HepG2 (cell line): Measurements from ENCODE around the gene ST7L. TPM values are rescaled to one million over a fixed set of nuclear protein-coding genes. Genes with fewer than 3 reads are reported as not detected.
A peak's percentile ranks its signal among the peaks of the same experiment; 100 is the strongest.

Experiments
- ATAC-seq: fragments of 200-7000 bp; cut with Tn5 transposase; 3 replicates; pipeline ENCODE4 v1.9.1; 2020; ENCODE audit warnings: mild to moderate bottlenecking, moderate library complexity
- BruUV-seq: library from RNA; stranded (reverse); fragments of 400-500 nt; replicated peaks from 2 replicates; lab custom pipeline; 2021; lab: Mats Ljungman, UMichigan
- CTCF ChIA-PET: fragments of 300-600 bp; formaldehyde crosslinking; extraction: SDS; loops from one replicate; lab custom pipeline; 2021; ENCODE audit warnings: low total read pairs, inconsistent platforms, low intra/inter-chr PET ratio; lab: Yijun Ruan, JAX
- POLR2A ChIA-PET: fragments of 350-600 bp; sonication (Branson Sonifier 250); formaldehyde crosslinking; loops from one replicate; lab custom pipeline; 2020; ENCODE audit warnings: antibody characterized with exemption, inconsistent platforms; lab: Yijun Ruan, JAX
- DNase-seq: peaks from one replicate; pipeline ENCODE4 v3.0.0-alpha.2; 2015; ENCODE audit warnings: low spot score
- FAIRE-seq: peaks from 3 replicates; lab custom pipeline; 2011; peaks lifted over from hg19 to GRCh38; lab: Jason Lieb, UNC
- H2AFZ ChIP-seq: one replicate; pipeline ENCODE4 v1.6.1; 2011; ENCODE audit warnings: low read length, inconsistent platforms
- H3K27ac ChIP-seq: fragments of 300-600 bp; 3 replicates; pipeline ENCODE4 v1.8.0; 2011; ENCODE audit warnings: mixed run types, mild to moderate bottlenecking, mixed read lengths, low read length, inconsistent platforms; ENCODE audit not compliant: insufficient read depth; ENCODE audit errors: extremely low read length
- H3K27me3 ChIP-seq, 2 experiments: fragments of 200-600 bp in 1 of 2; 2 replicates in 1 of 2; 3 replicates in 1 of 2; pipeline versions ENCODE4 v1.6.0 to v1.8.0; 2011; ENCODE audit warnings: low read length in 2 of 2, mild to moderate bottlenecking in 2 of 2, moderate library complexity in 2 of 2, inconsistent platforms in 1 of 2; ENCODE audit not compliant: insufficient read depth in 2 of 2, control insufficient read depth in 1 of 2
- H3K36me3 ChIP-seq, 2 experiments: fragments of 200-600 bp in 1 of 2; replicated peaks in 1 of 2; 2 replicates in 1 of 2; 3 replicates in 1 of 2; pipeline versions ENCODE4 v1.5.1 to v1.8.0; 2011; ENCODE audit warnings: low read length in 2 of 2, inconsistent platforms in 1 of 2; ENCODE audit not compliant: insufficient read depth in 2 of 2, control insufficient read depth in 1 of 2
- H3K4me1 ChIP-seq: 2 replicates; pipeline ENCODE4 v1.5.1; 2012; ENCODE audit warnings: low read length, inconsistent platforms; ENCODE audit not compliant: insufficient read depth
- H3K4me2 ChIP-seq: 2 replicates; pipeline ENCODE4 v1.6.0; 2011; ENCODE audit warnings: low read depth, low read length, inconsistent platforms
- H3K4me3 ChIP-seq, 3 experiments: fragments of 200-600 bp in 1 of 3; sonication (generic), shearing (Covaris generic) in 1 of 3; replicated peaks in 1 of 3; 2 replicates each; pipeline ENCODE4 v1.5.1; 2011 to 2016; ENCODE audit warnings: low read length in 3 of 3, inconsistent platforms in 2 of 3, low read depth in 2 of 3, mild to moderate bottlenecking in 2 of 3, control low read depth in 1 of 3, mixed read lengths in 1 of 3; ENCODE audit not compliant: insufficient read depth in 1 of 3
- H3K79me2 ChIP-seq: one replicate; pipeline ENCODE4 v1.6.1; 2011; ENCODE audit warnings: low read length, inconsistent platforms; ENCODE audit not compliant: insufficient read depth
- H3K9ac ChIP-seq: 2 replicates; pipeline ENCODE4 v1.6.0; 2011; ENCODE audit warnings: mild to moderate bottlenecking, low read depth, low read length, inconsistent platforms; ENCODE audit not compliant: insufficient read depth
- H3K9me3 ChIP-seq: 2 replicates; pipeline ENCODE4 v1.5.1; 2012; ENCODE audit warnings: mild to moderate bottlenecking, low read length
- H4K20me1 ChIP-seq: 2 replicates; pipeline ENCODE4 v1.6.0; 2011; ENCODE audit warnings: inconsistent platforms, mild to moderate bottlenecking, low read length, moderate library complexity; ENCODE audit not compliant: insufficient read depth
- FOSL1 ChIP-seq: sonication (generic); formaldehyde crosslinking; IDR thresholded peaks from 2 replicates; pipeline ENCODE4 v1.9.0; 2021; ENCODE audit warnings: missing genetic modification reagents, borderline replicate concordance
- JUN ChIP-seq: sonication (generic); formaldehyde crosslinking; IDR thresholded peaks from 2 replicates; pipeline ENCODE4 v1.4.0; 2020; ENCODE audit warnings: mild to moderate bottlenecking, missing genetic modification reagents
- KDM6A ChIP-seq: IDR thresholded peaks from 2 replicates; pipeline ENCODE4 v1.6.1; 2016; ENCODE audit warnings: low read depth
- MBNL3 ChIP-seq: fragments of 250-450 bp; sonication (Bioruptor Pico); conservative IDR thresholded peaks from 2 replicates; pipeline ENCODE4 v1.8.0; 2022; ENCODE audit warnings: mild to moderate bottlenecking, inconsistent platforms
- MED13 ChIP-seq: sonication (generic); formaldehyde crosslinking; IDR thresholded peaks from 2 replicates; pipeline ENCODE4 v1.5.0; 2020; ENCODE audit warnings: missing genetic modification reagents
- POGZ ChIP-seq: sonication (generic); formaldehyde crosslinking; IDR thresholded peaks from 2 replicates; pipeline ENCODE4 v1.4.0; 2020; ENCODE audit warnings: mild to moderate bottlenecking, missing genetic modification reagents
- STAG1 ChIP-seq: sonication (generic); formaldehyde crosslinking; IDR thresholded peaks from 2 replicates; pipeline ENCODE4 v1.4.0; 2020; ENCODE audit warnings: missing genetic modification reagents
- U2AF1 ChIP-seq: fragments of 200-400 bp; formaldehyde crosslinking; optimal IDR thresholded peaks from 2 replicates; pipeline ENCODE3; 2017; ENCODE audit warnings: mild to moderate bottlenecking, low read depth, low read length
- ZBTB33 ChIP-seq: sonication (generic); formaldehyde crosslinking; IDR thresholded peaks from 2 replicates; pipeline ENCODE4 v1.4.0; 2020; ENCODE audit warnings: missing genetic modification reagents
- ZFP82 ChIP-seq: sonication (generic); formaldehyde crosslinking; IDR thresholded peaks from 2 replicates; pipeline ENCODE4 v1.5.1; 2020; ENCODE audit warnings: mild to moderate bottlenecking, missing genetic modification reagents, borderline replicate concordance
- ZNF382 ChIP-seq: sonication (generic); formaldehyde crosslinking; IDR thresholded peaks from 2 replicates; pipeline ENCODE4 v1.5.0; 2020; ENCODE audit warnings: missing genetic modification reagents, mild to moderate bottlenecking, borderline replicate concordance
- ZNF577 ChIP-seq: sonication (generic); formaldehyde crosslinking; IDR thresholded peaks from 2 replicates; pipeline ENCODE4 v1.4.0; 2020; ENCODE audit warnings: mild to moderate bottlenecking, low read depth, missing genetic modification reagents, borderline replicate concordance
- ZNF777 ChIP-seq: sonication (generic); formaldehyde crosslinking; IDR thresholded peaks from 2 replicates; pipeline ENCODE4 v1.4.0; 2020; ENCODE audit warnings: missing genetic modification reagents
- WGBS: methylation state at CpG from one replicate; pipeline ENCODE4 v1.1.6; 2017; ENCODE audit warnings: low lambda C conversion rate; 5-methylcytosine and 5-hydroxymethylcytosine counted together
- in situ Hi-C: cut with HindIII; loops from 2 replicates; pipeline ENCODE4 v1.10.0; 2017; ENCODE audit warnings: low pct_unique_long_range_greater_than_20kb; ENCODE audit not compliant: extremely low pct_ligation_motif_present
- intact Hi-C: fragments of 100-400 bp; cut with micrococcal nuclease; formaldehyde crosslinking; loops from one replicate; pipeline ENCODE4 v1.10.0; 2022; ENCODE audit not compliant: unreplicated experiment
- polyA plus RNA-seq, 8 experiments: library from polyadenylated mRNA; depleted of rRNA in 3 of 8; stranded (reverse) in 7 of 8; unstranded in 1 of 8; fragments of >200 nt; fragmentation: Illumina TruSeq in 4 of 8; extraction: Trizol in 4 of 8; gene quantifications; 2 replicates each; pipeline versions ENCODE4 v1.2.1 to v1.2.3, GENCODE V29; 2011 to 2016; ENCODE audit warnings: low read depth in 4 of 8, missing spikeins in 1 of 8, mixed read lengths in 1 of 8; ENCODE audit not compliant: insufficient read depth in 1 of 8
- total RNA-seq, 5 experiments: library from RNA; depleted of rRNA; stranded (reverse); fragments of >200 nt; fragmentation: Illumina TruSeq; extraction: Trizol; gene quantifications; 2 replicates each; pipeline ENCODE4 v1.2.3, GENCODE V29; 2016; ENCODE audit warnings: low read depth in 1 of 5
- TF ChIP-seq, protein P1 (sequence below): sonication (generic); formaldehyde crosslinking; IDR thresholded peaks from 2 replicates; pipeline ENCODE4 v1.5.0; 2020; ENCODE audit warnings: mild to moderate bottlenecking, missing genetic modification reagents, moderate library complexity

Gene ST7L
- total and polyA plus RNA-seq, 2 of the 13 experiments (the other 11 are each of a cell fraction or from before 2014, with no cell fraction given) = 8.6 to 19.9 TPM

GRCh38 chr1:112651205-112651604 lies 32.3 kb upstream of the ST7L start:
- no peak for TF ChIP-seq JUN (CRISPR knock-in tag)
- no peak for TF ChIP-seq ZNF777
- TF ChIP-seq, protein P1, sequence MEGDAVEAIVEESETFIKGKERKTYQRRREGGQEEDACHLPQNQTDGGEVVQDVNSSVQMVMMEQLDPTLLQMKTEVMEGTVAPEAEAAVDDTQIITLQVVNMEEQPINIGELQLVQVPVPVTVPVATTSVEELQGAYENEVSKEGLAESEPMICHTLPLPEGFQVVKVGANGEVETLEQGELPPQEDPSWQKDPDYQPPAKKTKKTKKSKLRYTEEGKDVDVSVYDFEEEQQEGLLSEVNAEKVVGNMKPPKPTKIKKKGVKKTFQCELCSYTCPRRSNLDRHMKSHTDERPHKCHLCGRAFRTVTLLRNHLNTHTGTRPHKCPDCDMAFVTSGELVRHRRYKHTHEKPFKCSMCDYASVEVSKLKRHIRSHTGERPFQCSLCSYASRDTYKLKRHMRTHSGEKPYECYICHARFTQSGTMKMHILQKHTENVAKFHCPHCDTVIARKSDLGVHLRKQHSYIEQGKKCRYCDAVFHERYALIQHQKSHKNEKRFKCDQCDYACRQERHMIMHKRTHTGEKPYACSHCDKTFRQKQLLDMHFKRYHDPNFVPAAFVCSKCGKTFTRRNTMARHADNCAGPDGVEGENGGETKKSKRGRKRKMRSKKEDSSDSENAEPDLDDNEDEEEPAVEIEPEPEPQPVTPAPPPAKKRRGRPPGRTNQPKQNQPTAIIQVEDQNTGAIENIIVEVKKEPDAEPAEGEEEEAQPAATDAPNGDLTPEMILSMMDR = no peak
- FAIRE-seq = no peak
- intact Hi-C loops = no loop called here

DNA sequence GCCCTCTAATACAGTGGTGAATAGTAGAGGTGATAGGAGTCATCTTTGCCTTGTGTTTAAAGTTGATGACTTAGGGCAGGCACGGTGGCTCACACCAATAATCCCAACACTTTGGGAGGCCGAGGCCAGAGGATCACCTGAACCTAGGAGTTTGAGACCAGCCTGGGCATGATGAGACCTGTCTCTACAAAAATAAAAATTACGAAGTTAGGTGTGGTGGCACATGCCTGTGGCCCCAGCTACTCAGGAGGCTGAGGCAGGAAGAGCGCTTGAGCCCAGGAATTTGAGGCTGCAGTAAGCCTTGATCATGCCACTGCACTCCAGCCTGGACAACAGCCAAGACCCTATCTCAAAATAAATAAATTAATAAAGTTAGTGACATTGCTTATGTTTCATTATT lies 27.3 kb upstream of the ST7L start:
- Histone ChIP-seq H3K9ac (no peak overlapping the region), H4K20me1 (0 out of 2 replicates have a peak, but pooled peaks cover 4% of the 10 kb centered on the region), H3K79me2 (peaks cover 64% of the 10 kb centered on the region), H3K27ac (no peak overlapping the region), H3K4me3 (no peak overlapping the region), H3K4me2 (no peak overlapping the region), H3K4me1 (peaks cover 11% of the 10 kb centered on the region), H3K9me3 (no peaks in the 10 kb centered on the region), H3K36me3 (peaks cover 2 to 53% of the 10 kb centered on the region in 2 experiments; a peak in 4 of 5 replicates), H3K27me3 (no peaks in the 10 kb centered on the region)
- ATAC-seq (no peak), DNase-seq (no peak), FAIRE-seq (no peak)
- CTCF ChIA-PET = no interaction called here
- WGBS = 100% methylated on average over 4 of the region's 4 CpGs
- in situ Hi-C loops = no loop called here
- no TSS peak for BruUV-seq
- intact Hi-C loops = no loop called here
- POLR2A ChIA-PET = no interaction called here
- no peak for TF ChIP-seq MBNL3
- no peak for TF ChIP-seq ZNF577 (CRISPR knock-in tag)
- no peak for TF ChIP-seq ZBTB33
- TF ChIP-seq MED13 (CRISPR knock-in tag) = no peak
- TF ChIP-seq STAG1 = no peak
- TF ChIP-seq FOSL1 (CRISPR knock-in tag) = no peak
- TF ChIP-seq ZNF382 (CRISPR knock-in tag) = no peak
- TF ChIP-seq U2AF1 = no peak
- no peak for TF ChIP-seq KDM6A (CRISPR knock-in tag)
- no peak for TF ChIP-seq ZFP82 (CRISPR knock-in tag)
- no peak for TF ChIP-seq POGZ (CRISPR knock-in tag)
- TF ChIP-seq, all 625 proteins: peak for 0
- no peak overlapping the region for H2AFZ ChIP-seq

More at GRCh38 chr1:112651205-112651604, 32.3 kb upstream of the ST7L start:
- H3K36me3 ChIP-seq = peaks cover 3 to 61% of the 10 kb centered on the region in 2 experiments; a peak in 4 of 5 replicates
- BruUV-seq = TSS peak; percentile 26
- H2AFZ ChIP-seq = no peak overlapping the region
- no peak overlapping the region for H3K4me2 ChIP-seq
- ChIA-PET CTCF (no interaction called here), POLR2A (no interaction called here)
- ATAC-seq = no peak
- H3K4me1 ChIP-seq = no peaks in the 10 kb centered on the region
- no peaks in the 10 kb centered on the region for H4K20me1 ChIP-seq
- DNase-seq = no peak
- in situ Hi-C loops = no loop called here
- H3K79me2 ChIP-seq = peaks cover 17% of the 10 kb centered on the region
- no peaks in the 10 kb centered on the region for H3K27me3 ChIP-seq
- no peak overlapping the region for H3K4me3 ChIP-seq
- no peak overlapping the region for H3K9ac ChIP-seq
- no peak overlapping the region for H3K27ac ChIP-seq
- WGBS = 97% methylated on average over 1 of the region's 1 CpG
- H3K9me3 ChIP-seq = no peaks in the 10 kb centered on the region
